ENCODE measurements around the gene EIF3M.

DNA sequence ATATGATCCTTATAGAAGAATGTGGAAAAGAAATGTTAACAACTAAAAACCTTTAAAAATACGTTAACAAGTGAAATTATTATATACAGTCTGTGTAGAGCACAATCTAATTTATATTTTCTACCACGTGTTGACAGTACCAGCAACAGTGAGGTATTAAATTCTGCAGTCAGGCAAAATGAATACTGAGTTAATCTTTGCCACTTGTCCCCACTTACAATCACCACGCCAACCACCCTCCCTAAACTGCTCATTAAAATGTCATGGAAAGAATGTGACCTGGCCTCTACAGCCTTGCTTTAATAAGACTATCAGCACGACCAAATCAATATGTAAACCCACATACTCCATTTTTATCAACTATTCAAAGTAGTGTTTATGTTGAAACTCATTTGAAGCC, 28.5 kb upstream of the EIF3M start:
- TF ChIP-seq POLR2AphosphoS5 (IDR thresholded peaks at IDR 0.05; ENCODE audit: borderline replicate concordance, low read depth, low read length), result no peak
- no peak for TF ChIP-seq EZH2 (IDR thresholded peaks at IDR 0.05)
- TF ChIP-seq FOXP2 (optimal IDR thresholded peaks at IDR 0.05; ENCODE audit: control extremely low read depth, extremely low read length, insufficient read depth), result no peak
